DMS153 treated with DMSO at 0.1 percent for 48 hours (cell line): ENCODE results near the gene PLA2G2D.
"Not testable (repeated sequence)": the region's sequence is repeated elsewhere in the genome, so short reads cannot be mapped to it uniquely, and the experiment has no call there.

Experiments
- DNase-seq: peaks from one replicate; lab custom pipeline; 2025; ENCODE audit not compliant: unreplicated experiment; lab: John Stamatoyannopoulos, UW

PLA2G2D gene

GRCh38 chr1:20143318-20143717 lies 24.0 kb upstream of the PLA2G2D start:
- DNase-seq = no peak

GRCh38 chr1:20142001-20142710 lies 22.8 kb upstream of the PLA2G2D start:
- no peak for DNase-seq

GRCh38 chr1:20141466-20141865 lies 22.1 kb upstream of the PLA2G2D start:
- DNase-seq = no peak

- DNase-seq = no peak
These were observed 21.7 kb upstream of the PLA2G2D start for GRCh38 chr1:20141001-20141400.

GRCh38 chr1:20139776-20140612 lies 20.7 kb upstream of the PLA2G2D start:
- DNase-seq = no peak

GRCh38 chr1:20138961-20139550 lies 19.7 kb upstream of the PLA2G2D start, which contains the start of gene PLA2G2F:
Gene PLA2G2F (plus strand): TSS chr1:20139323. CDS start chr1:20139428, 105 bp downstream.
- DNase-seq = no peak

- DNase-seq = no peak
These were observed 19.0 kb upstream of the PLA2G2D start for GRCh38 chr1:20138346-20138745.

GRCh38 chr1:20137604-20138003 lies 18.3 kb upstream of the PLA2G2D start:
- DNase-seq = no peak

GRCh38 chr1:20137055-20137454 lies 17.7 kb upstream of the PLA2G2D start:
- no peak for DNase-seq

GRCh38 chr1:20136249-20136648 lies 16.9 kb upstream of the PLA2G2D start:
- DNase-seq = no peak

GRCh38 chr1:20134995-20135394 lies 15.7 kb upstream of the PLA2G2D start:
- DNase-seq = no peak

GRCh38 chr1:20130518-20130917 lies 11.2 kb upstream of the PLA2G2D start:
- not testable (repeated sequence) for DNase-seq

GRCh38 chr1:20126806-20127440 lies 7.6 kb upstream of the PLA2G2D start:
- DNase-seq = no peak

GRCh38 chr1:20126041-20126805 lies 6.9 kb upstream of the PLA2G2D start:
- DNase-seq = no peak

- DNase-seq = no peak
These were observed 5.8 kb upstream of the PLA2G2D start for GRCh38 chr1:20125100-20125499.

- DNase-seq = no peak
These were observed 5.2 kb upstream of the PLA2G2D start for GRCh38 chr1:20124456-20125057.

GRCh38 chr1:20123722-20124455 lies 4.6 kb upstream of the PLA2G2D start:
- DNase-seq = no peak

GRCh38 chr1:20120796-20121195 lies 1.5 kb upstream of the PLA2G2D start:
- DNase-seq = no peak

GRCh38 chr1:20117236-20117635 lies 2.1 kb downstream of the PLA2G2D start:
- DNase-seq = no peak

GRCh38 chr1:20115916-20116315 lies 3.4 kb downstream of the PLA2G2D start:
- DNase-seq = no peak
